Gastroesophageal sphincter (tissue), 4 donors: ENCODE measurements around the gene IKZF3. TPM values are rescaled to one million over a fixed set of nuclear protein-coding genes. Genes with fewer than 3 reads are reported as not detected.
"Not testable (repeated sequence)": the region's sequence is repeated elsewhere in the genome, so short reads cannot be mapped to it uniquely, and the experiment has no call there.

Experiments used
- ATAC-seq: fragments of 150-250 bp; one replicate; pipeline ENCODE4 v1.9.1; 2016; ENCODE audit warnings: mild to moderate bottlenecking, moderate library complexity
- H3K27ac ChIP-seq, 4 donors: fragments of 200-600 bp; sonication (generic) in 3 of 4; 1 replicate in 3 of 4; 2 replicates in 1 of 4; pipeline ENCODE4 v1.5.1; 2016 to 2019
- H3K27me3 ChIP-seq: fragments of 200-600 bp; sonication (generic); one replicate; pipeline ENCODE4 v1.5.1; 2019
- H3K36me3 ChIP-seq, 2 donors: fragments of 200-600 bp; sonication (generic); one replicate each; pipeline ENCODE4 v1.5.1; 2019; ENCODE audit warnings: control low read depth in 1 of 2
- H3K4me1 ChIP-seq, 3 donors: fragments of 200-600 bp; sonication (generic); 1 replicate in 2 of 3; 2 replicates in 1 of 3; pipeline ENCODE4 v1.5.1; 2016 to 2019; ENCODE audit warnings: control low read depth in 2 of 3
- H3K4me3 ChIP-seq, 2 donors: fragments of 200-600 bp; sonication (generic); one replicate each; pipeline ENCODE4 v1.5.1; 2019; ENCODE audit warnings: mild to moderate bottlenecking in 1 of 2, moderate library complexity in 1 of 2
- H3K9me3 ChIP-seq, 3 donors: fragments of 200-600 bp; sonication (generic); one replicate each; pipeline ENCODE4 v1.5.1; 2017 to 2019; ENCODE audit warnings: control low read depth in 2 of 3
- CTCF ChIP-seq, 4 experiments: fragments of 200-600 bp in 2 of 4; fragments of 450-650 bp in 2 of 4; sonication (generic) in 1 of 4; IDR thresholded peaks; one replicate each; pipeline ENCODE4 v1.5.1; 2017 to 2019; ENCODE audit warnings: antibody characterized with exemption in 4 of 4, mild to moderate bottlenecking in 2 of 4, moderate library complexity in 2 of 4
- EP300 ChIP-seq: sonication (generic); formaldehyde crosslinking; IDR thresholded peaks from one replicate; pipeline ENCODE4 v1.6.1; 2017; ENCODE audit warnings: antibody characterized with exemption, mild to moderate bottlenecking
- POLR2A ChIP-seq, 2 donors: fragments of 450-650 bp; IDR thresholded peaks; one replicate each; pipeline ENCODE4 v1.6.1; 2017; ENCODE audit warnings: antibody characterized with exemption in 2 of 2, mild to moderate bottlenecking in 2 of 2, moderate library complexity in 1 of 2
- POLR2AphosphoS5 ChIP-seq: sonication (generic); formaldehyde crosslinking; IDR thresholded peaks from one replicate; pipeline ENCODE4 v1.6.1; 2017; ENCODE audit warnings: antibody characterized with exemption
- WGBS, 2 donors: methylation state at CpG; one replicate each; pipeline ENCODE4 v1.1.5; 2018; ENCODE audit warnings: low coverage in 1 of 2; 5-methylcytosine and 5-hydroxymethylcytosine counted together
- total RNA-seq, 4 donors: library from RNA; depleted of rRNA; stranded (reverse); fragments of >200 nt; gene quantifications; one replicate each; pipeline ENCODE4 v1.1.0, GENCODE V29; 2016

IKZF3 gene
- total RNA-seq, 4 donors from 2014 or later, result 0.62 to 1.5 (median 0.95) TPM

- Histone ChIP-seq H3K9me3 (no peaks in the 10 kb centered on the region), H3K4me1 (peaks cover 0 to 24% (median 5%) of the 10 kb centered on the region in 3 donors), H3K36me3 (peaks cover 0 to 72% of the 10 kb centered on the region in 2 donors), H3K27me3 (no peaks in the 10 kb centered on the region), H3K27ac (no peak overlapping the region), H3K4me3 (no peak overlapping the region)
- no peak for TF ChIP-seq POLR2AphosphoS5
- TF ChIP-seq CTCF (IDR thresholded peaks at IDR 0.05), result no peak
- no peak for TF ChIP-seq EP300
- no peak for TF ChIP-seq POLR2A (IDR thresholded peaks at IDR 0.05)
- WGBS, 2 donors, result 70 to 100% methylated on average over 2 to 4 of the region's 9 CpGs
- no peak for ATAC-seq
These were observed 137.5 kb downstream of the IKZF3 start for GRCh38 chr17:39726617-39727016.

DNA sequence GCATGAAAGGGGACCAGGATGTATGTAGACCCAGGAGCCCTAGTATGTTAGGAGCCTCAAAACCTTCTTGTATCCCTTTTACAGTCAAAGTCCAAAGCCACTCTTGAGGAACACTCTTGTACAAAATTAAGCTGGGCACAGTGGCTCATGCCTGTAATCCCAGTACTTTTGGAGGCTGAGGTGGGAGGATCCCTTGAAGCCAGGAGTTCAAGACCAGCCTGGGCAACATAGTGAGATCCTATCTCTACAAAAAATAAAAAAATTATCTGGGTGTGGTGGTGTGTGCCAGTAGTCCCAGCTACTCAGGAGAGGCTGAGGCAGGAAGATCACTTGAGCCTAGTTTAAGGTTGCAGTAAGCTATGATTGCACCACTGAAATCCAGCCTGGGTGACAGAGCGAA lies 138.2 kb downstream of the IKZF3 start:
- WGBS, 2 donors, result 100% methylated on average over 1 of the region's 1 CpG; no CpG with 5 or more reads in 1 of the 2 donors
- peaks cover 0 to 78% of the 10 kb centered on the region in 2 donors for H3K36me3 ChIP-seq
- ATAC-seq, result not testable (repeated sequence)

GRCh38 chr17:39724731-39725130 lies 139.4 kb downstream of the IKZF3 start:
- no peak overlapping the region for H3K27ac ChIP-seq
- H3K9me3 ChIP-seq, result no peaks in the 10 kb centered on the region
- WGBS, 2 donors, result 98% methylated on average over 5 of the region's 13 CpGs; no CpG with 5 or more reads in 1 of the 2 donors
- no peaks in the 10 kb centered on the region for H3K27me3 ChIP-seq
- no peak for ATAC-seq
- TF ChIP-seq EP300, result no peak
- H3K36me3 ChIP-seq, result peaks cover 0 to 90% of the 10 kb centered on the region in 2 donors
- no peak overlapping the region for H3K4me3 ChIP-seq
- H3K4me1 ChIP-seq, result peaks cover 0 to 13% (median 5%) of the 10 kb centered on the region in 3 donors

More for the DNA sequence above, 138.2 kb downstream of the IKZF3 start:
- H3K27me3 ChIP-seq, H3K9me3 ChIP-seq, H3K4me3 ChIP-seq, H3K27ac ChIP-seq: not testable (repeated sequence)
- peaks cover 0 to 20% (median 5%) of the 10 kb centered on the region in 3 donors for H3K4me1 ChIP-seq

DNA sequence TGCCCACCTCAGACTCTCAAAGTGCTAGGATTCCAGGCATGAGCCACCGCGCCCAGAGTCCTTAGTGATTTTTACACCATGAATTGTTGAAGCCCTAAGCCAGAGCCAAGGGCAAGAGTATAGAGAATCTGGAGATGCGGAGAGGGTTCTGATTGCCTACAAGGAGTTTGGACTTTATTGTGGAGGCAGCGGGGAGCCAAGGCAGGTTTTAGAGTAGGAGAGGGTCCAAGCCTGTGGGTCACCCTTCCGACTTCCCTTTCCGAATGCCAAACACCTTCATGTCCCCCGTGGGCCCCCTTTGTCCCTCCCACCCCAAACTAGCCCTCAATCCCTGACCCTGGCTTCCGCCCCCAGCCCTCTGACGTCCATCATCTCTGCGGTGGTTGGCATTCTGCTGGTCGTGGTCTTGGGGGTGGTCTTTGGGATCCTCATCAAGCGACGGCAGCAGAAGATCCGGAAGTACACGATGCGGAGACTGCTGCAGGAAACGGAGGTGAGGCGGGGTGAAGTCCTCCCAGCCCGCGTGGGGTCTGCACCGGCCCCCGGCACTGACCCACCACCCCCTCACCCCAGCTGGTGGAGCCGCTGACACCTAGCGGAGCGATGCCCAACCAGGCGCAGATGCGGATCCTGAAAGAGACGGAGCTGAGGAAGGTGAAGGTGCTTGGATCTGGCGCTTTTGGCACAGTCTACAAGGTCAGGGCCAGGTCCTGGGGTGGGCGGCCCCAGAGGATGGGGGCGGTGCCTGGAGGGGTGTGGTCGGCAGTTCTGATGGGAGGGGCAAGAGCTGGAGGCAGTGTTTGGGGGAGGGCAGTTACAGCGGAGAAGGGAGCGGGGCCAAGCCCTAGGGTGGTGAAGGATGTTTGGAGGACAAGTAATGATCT lies 140.9 kb downstream of the IKZF3 start:
- no peak overlapping the region for H3K4me3 ChIP-seq
- 78 to 84% methylated on average over 10 to 15 of the region's 34 CpGs for WGBS, 2 donors
- TF ChIP-seq CTCF (IDR thresholded peaks at IDR 0.05) (no peak), POLR2AphosphoS5 (no peak), POLR2A (IDR thresholded peaks at IDR 0.05) (no peak), EP300 (no peak)
- no peaks in the 10 kb centered on the region for H3K4me1 ChIP-seq
- no peaks in the 10 kb centered on the region for H3K27me3 ChIP-seq
- no peak for ATAC-seq
- H3K9me3 ChIP-seq, result no peaks in the 10 kb centered on the region
- H3K36me3 ChIP-seq, result peaks cover 0 to 94% of the 10 kb centered on the region in 2 donors
- H3K27ac ChIP-seq, result no peak overlapping the region

GRCh38 chr17:39722104-39722503 lies 142.0 kb downstream of the IKZF3 start:
- H3K9me3 ChIP-seq, result no peaks in the 10 kb centered on the region
- no peaks in the 10 kb centered on the region for H3K4me1 ChIP-seq
- H3K4me3 ChIP-seq, result no peak overlapping the region
- no peak overlapping the region for H3K27ac ChIP-seq
- peaks cover 0 to 94% of the 10 kb centered on the region in 2 donors for H3K36me3 ChIP-seq
- ATAC-seq, result no peak
- TF ChIP-seq CTCF (IDR thresholded peaks at IDR 0.05), result no peak
- no peak for TF ChIP-seq POLR2A (IDR thresholded peaks at IDR 0.05)
- TF ChIP-seq POLR2AphosphoS5, result no peak
- no peak for TF ChIP-seq EP300
- H3K27me3 ChIP-seq, result no peaks in the 10 kb centered on the region
- 69 to 91% methylated on average over 2 to 4 of the region's 6 CpGs for WGBS, 2 donors
